COR-L47 (cell line): ENCODE results near the gene FASTK.

Experiments
- DNase-seq: peaks from one replicate; lab custom pipeline; 2025; lab: John Stamatoyannopoulos, UW

The FASTK gene

GRCh38 chr7:151117565-151117964, 37.0 kb upstream of the FASTK start:
- no peak for DNase-seq

- no peak for DNase-seq
Observed at GRCh38 chr7:151116603-151117440, 36.2 kb upstream of the FASTK start.

- DNase-seq, result no peak
Observed at GRCh38 chr7:151115836-151116418, 35.3 kb upstream of the FASTK start.

GRCh38 chr7:151115121-151115835, 34.7 kb upstream of the FASTK start:
- DNase-seq, result no peak

- no peak for DNase-seq
Observed at GRCh38 chr7:151114151-151115090, 33.8 kb upstream of the FASTK start.

- DNase-seq, result no peak
Observed at GRCh38 chr7:151113344-151114150, 32.9 kb upstream of the FASTK start.

- peak; percentile 63 for DNase-seq
Observed at GRCh38 chr7:151110941-151111645, 30.5 kb upstream of the FASTK start.

- DNase-seq, result no peak
Observed at GRCh38 chr7:151110236-151110940, 29.8 kb upstream of the FASTK start.

GRCh38 chr7:151109094-151110048, 28.8 kb upstream of the FASTK start:
- DNase-seq, result no peak

GRCh38 chr7:151107882-151108281, 27.3 kb upstream of the FASTK start:
- no peak for DNase-seq

GRCh38 chr7:151104411-151105235, 24.0 kb upstream of the FASTK start:
- DNase-seq, result no peak

- no peak for DNase-seq
Observed at GRCh38 chr7:151103973-151104372, 23.4 kb upstream of the FASTK start.

GRCh38 chr7:151102991-151103390, 22.4 kb upstream of the FASTK start:
- DNase-seq, result no peak

- no peak for DNase-seq
Observed at GRCh38 chr7:151101621-151102396, 21.2 kb upstream of the FASTK start.

- no peak for DNase-seq
Observed at GRCh38 chr7:151100921-151101320, 20.3 kb upstream of the FASTK start.

- DNase-seq, result no peak
Observed at GRCh38 chr7:151099486-151100211, 19.0 kb upstream of the FASTK start.
